B cell (primary cell): ENCODE results near the gene OR1J1.

Experiments
- CTCF ChIP-seq: fragments of 200-600 bp; IDR thresholded peaks from one replicate; pipeline ENCODE4 v1.8.0; 2022; ENCODE audit warnings: antibody characterized with exemption, mild to moderate bottlenecking
- EZH2 ChIP-seq: IDR thresholded peaks from 2 replicates; pipeline ENCODE4 v1.6.1; 2012; ENCODE audit warnings: borderline replicate concordance, low read depth, mild to moderate bottlenecking, moderate library complexity, low read length; ENCODE audit not compliant: insufficient read depth, poor library complexity, severe bottlenecking

GRCh38 chr9:122477346-122477745 lies 380 bp downstream of the OR1J1 start:
- TF ChIP-seq CTCF = no peak
- TF ChIP-seq EZH2 = no peak
